Memory B cell (primary cell): Measurements from ENCODE around the gene HAUS6.
A peak's percentile ranks its signal among the peaks of the same experiment; 100 is the strongest.
"Not testable (repeated sequence)": the region's sequence is repeated elsewhere in the genome, so short reads cannot be mapped to it uniquely, and the experiment has no call there.

ENCODE experiments used
- ATAC-seq: fragments of 150-1000 bp; cut with Tn5 transposase; 2 replicates; pipeline ENCODE4 v1.10.0; 2021; ENCODE audit warnings: low read depth, mild to moderate bottlenecking, moderate library complexity
- DNase-seq, 2 donors: peaks; one replicate each; pipeline ENCODE4 v3.0.0; 2022; ENCODE audit warnings: low spot score in 2 of 2
- H3K27ac Mint-ChIP-seq: one replicate; pipeline ENCODE4 v1.8.0; 2022; ENCODE audit warnings: mild to moderate bottlenecking, moderate library complexity, mixed read lengths
- H3K27me3 Mint-ChIP-seq: one replicate; pipeline ENCODE4 v1.8.0; 2022; ENCODE audit warnings: mixed read lengths
- H3K36me3 Mint-ChIP-seq: one replicate; pipeline ENCODE4 v1.8.0; 2022; ENCODE audit warnings: mild to moderate bottlenecking, mixed read lengths
- H3K4me1 Mint-ChIP-seq: one replicate; pipeline ENCODE4 v1.8.0; 2022; ENCODE audit warnings: mixed read lengths
- H3K4me3 Mint-ChIP-seq: one replicate; pipeline ENCODE4 v1.8.0; 2022; ENCODE audit warnings: mild to moderate bottlenecking, moderate library complexity, mixed read lengths
- H3K9me3 Mint-ChIP-seq: one replicate; pipeline ENCODE4 v1.8.0; 2022; ENCODE audit warnings: mixed read lengths

HAUS6 gene

DNA sequence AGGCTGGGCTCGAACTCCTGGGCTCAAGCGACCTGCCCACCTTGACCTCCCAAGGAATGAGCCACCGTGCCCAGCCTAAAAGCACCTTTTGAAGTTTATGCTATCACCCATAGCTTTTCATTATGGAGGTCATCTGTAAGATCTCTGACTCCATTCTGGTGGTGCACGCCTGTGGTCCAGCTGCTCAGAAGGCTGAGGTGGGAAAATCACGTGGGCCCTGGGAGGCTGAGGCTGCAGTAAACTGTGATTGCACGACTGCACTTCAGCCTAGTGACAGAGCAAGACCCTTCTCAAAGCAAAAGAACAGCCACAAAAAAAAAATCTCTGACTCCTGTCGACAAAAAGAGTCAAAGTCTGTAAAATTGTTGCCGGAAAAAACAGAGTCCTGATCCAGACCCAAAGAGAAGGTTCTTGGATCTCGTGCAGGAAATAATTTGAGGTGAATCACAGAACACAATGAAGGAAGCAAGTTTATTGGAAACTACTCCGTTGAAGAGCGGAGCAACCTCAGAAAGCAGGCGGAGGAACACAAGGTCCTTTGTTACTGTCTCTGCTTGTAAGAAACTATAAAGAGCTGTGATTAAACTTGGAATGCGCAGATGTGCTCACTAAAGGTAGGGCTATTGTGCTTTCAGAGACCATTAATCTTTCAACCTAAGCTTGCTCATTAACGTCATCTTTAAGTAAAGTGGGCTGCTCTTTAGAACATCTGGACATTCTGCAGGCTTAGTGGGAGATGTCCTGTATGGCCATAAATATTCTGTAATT is 2.0 kb upstream of the HAUS6 start:
- ATAC-seq (no peak), DNase-seq (no peak)
- Mint-ChIP-seq H3K27me3 (no peaks in the 10 kb centered on the region), H3K36me3 (peaks cover 2% of the 10 kb centered on the region), H3K9me3 (no peaks in the 10 kb centered on the region), H3K4me1 (peaks cover 8% of the 10 kb centered on the region), H3K4me3 (no peak overlapping the region), H3K27ac (no peak overlapping the region)

GRCh38 chr9:19102181-19102630 is 498 bp downstream of the HAUS6 start:
- Mint-ChIP-seq H3K9me3 (no peaks in the 10 kb centered on the region), H3K36me3 (peaks cover 7% of the 10 kb centered on the region), H3K27ac (peak overlapping the region; percentile 76), H3K27me3 (no peaks in the 10 kb centered on the region), H3K4me1 (peaks cover 11% of the 10 kb centered on the region), H3K4me3 (peak overlapping the region; percentile 94)
- peak; percentile 6 for ATAC-seq
- DNase-seq = peak in 1 of 2 donors; percentile 4

GRCh38 chr9:19101203-19101602 is 1.5 kb downstream of the HAUS6 start:
- Mint-ChIP-seq H3K4me1 (peaks cover 11% of the 10 kb centered on the region), H3K27ac (no peak overlapping the region), H3K9me3 (no peaks in the 10 kb centered on the region), H3K36me3 (peaks cover 7% of the 10 kb centered on the region), H3K27me3 (no peaks in the 10 kb centered on the region), H3K4me3 (peak overlapping the region; percentile 43)
- ATAC-seq (no peak), DNase-seq (no peak)

DNA sequence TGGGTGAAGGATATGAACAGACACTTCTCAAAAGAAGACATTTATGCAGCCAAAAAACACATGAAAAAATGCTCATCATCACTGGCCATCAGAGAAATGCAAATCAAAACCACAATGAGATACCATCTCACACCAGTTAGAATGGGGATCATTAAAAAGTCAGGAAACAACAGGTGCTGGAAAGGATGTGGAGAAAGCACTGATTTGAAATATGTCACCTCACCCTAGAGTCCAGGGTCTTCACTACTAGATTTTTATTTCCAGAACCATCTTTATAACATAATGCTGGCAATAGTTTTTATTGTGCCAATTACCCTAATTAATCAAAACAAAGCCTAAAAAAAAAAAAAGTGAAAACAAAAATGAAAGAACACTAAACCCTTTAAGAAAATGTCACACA is 5.3 kb downstream of the HAUS6 start:
- H3K27ac Mint-ChIP-seq, H3K4me3 Mint-ChIP-seq, DNase-seq, H3K9me3 Mint-ChIP-seq, H3K27me3 Mint-ChIP-seq, ATAC-seq: not testable (repeated sequence)
- peaks cover 10% of the 10 kb centered on the region for H3K36me3 Mint-ChIP-seq
- H3K4me1 Mint-ChIP-seq = peaks cover 11% of the 10 kb centered on the region

GRCh38 chr9:19087106-19088000 is 15.4 kb downstream of the HAUS6 start:
- H3K36me3 Mint-ChIP-seq = peaks cover 4% of the 10 kb centered on the region
- no peak overlapping the region for H3K4me3 Mint-ChIP-seq
- no peak for DNase-seq
- ATAC-seq = no peak
- no peaks in the 10 kb centered on the region for H3K9me3 Mint-ChIP-seq
- no peaks in the 10 kb centered on the region for H3K27me3 Mint-ChIP-seq
- H3K27ac Mint-ChIP-seq = no peak overlapping the region
- H3K4me1 Mint-ChIP-seq = no peaks in the 10 kb centered on the region

GRCh38 chr9:19085295-19085694 is 17.4 kb downstream of the HAUS6 start:
- H3K27ac Mint-ChIP-seq = no peak overlapping the region
- no peaks in the 10 kb centered on the region for H3K4me1 Mint-ChIP-seq
- no peak overlapping the region for H3K4me3 Mint-ChIP-seq
- peak in 1 of 2 donors; percentile 20 for DNase-seq
- H3K9me3 Mint-ChIP-seq = no peaks in the 10 kb centered on the region
- peaks cover 8% of the 10 kb centered on the region for H3K36me3 Mint-ChIP-seq
- peak; percentile 53 for ATAC-seq
- no peaks in the 10 kb centered on the region for H3K27me3 Mint-ChIP-seq

GRCh38 chr9:19074836-19075235 is 27.9 kb downstream of the HAUS6 start:
- Mint-ChIP-seq H3K36me3 (peaks cover 35% of the 10 kb centered on the region), H3K27me3 (no peaks in the 10 kb centered on the region), H3K4me3 (no peak overlapping the region), H3K27ac (no peak overlapping the region), H3K4me1 (peaks cover 2% of the 10 kb centered on the region), H3K9me3 (no peaks in the 10 kb centered on the region)
- ATAC-seq (no peak), DNase-seq (no peak)

- H3K36me3 Mint-ChIP-seq = peaks cover 35% of the 10 kb centered on the region
- no peak overlapping the region for H3K27ac Mint-ChIP-seq
- H3K4me3 Mint-ChIP-seq = no peak overlapping the region
- no peaks in the 10 kb centered on the region for H3K27me3 Mint-ChIP-seq
- H3K4me1 Mint-ChIP-seq = peaks cover 2% of the 10 kb centered on the region
- DNase-seq (no peak), ATAC-seq (no peak)
- H3K9me3 Mint-ChIP-seq = no peaks in the 10 kb centered on the region
Measured at GRCh38 chr9:19074229-19074628, 28.5 kb downstream of the HAUS6 start.

GRCh38 chr9:19057033-19057432 is 45.7 kb downstream of the HAUS6 start:
- DNase-seq (no peak), ATAC-seq (no peak)
- Mint-ChIP-seq H3K27ac (no peak overlapping the region), H3K36me3 (peaks cover 21% of the 10 kb centered on the region), H3K27me3 (no peaks in the 10 kb centered on the region), H3K4me1 (no peaks in the 10 kb centered on the region), H3K4me3 (no peak overlapping the region), H3K9me3 (no peaks in the 10 kb centered on the region)

GRCh38 chr9:19050637-19051591 is 51.8 kb downstream of the HAUS6 start:
- H3K27ac Mint-ChIP-seq = peak overlapping the region; percentile 94
- no peak for DNase-seq

DNA sequence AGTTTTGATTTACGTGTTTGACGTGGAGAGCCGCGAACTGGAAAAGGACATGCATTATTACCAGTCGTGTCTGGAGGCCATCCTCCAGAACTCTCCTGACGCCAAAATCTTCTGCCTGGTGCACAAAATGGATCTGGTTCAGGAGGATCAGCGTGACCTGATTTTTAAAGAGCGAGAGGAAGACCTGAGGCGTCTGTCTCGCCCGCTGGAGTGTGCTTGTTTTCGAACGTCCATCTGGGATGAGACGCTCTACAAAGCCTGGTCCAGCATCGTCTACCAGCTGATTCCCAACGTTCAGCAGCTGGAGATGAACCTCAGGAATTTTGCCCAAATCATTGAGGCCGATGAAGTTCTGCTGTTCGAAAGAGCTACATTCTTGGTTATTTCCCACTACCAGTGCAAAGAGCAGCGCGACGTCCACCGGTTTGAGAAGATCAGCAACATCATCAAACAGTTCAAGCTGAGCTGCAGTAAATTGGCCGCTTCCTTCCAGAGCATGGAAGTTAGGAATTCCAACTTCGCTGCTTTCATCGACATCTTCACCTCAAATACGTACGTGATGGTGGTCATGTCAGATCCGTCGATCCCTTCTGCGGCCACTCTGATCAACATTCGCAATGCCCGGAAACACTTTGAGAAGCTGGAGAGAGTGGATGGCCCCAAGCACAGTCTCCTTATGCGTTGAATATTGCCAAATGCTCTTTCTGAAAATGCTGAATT is 52.6 kb downstream of the HAUS6 start:
- no peak for DNase-seq
- peaks cover 15% of the 10 kb centered on the region for H3K4me1 Mint-ChIP-seq
- peak overlapping the region; percentile 94 for H3K27ac Mint-ChIP-seq
- no peaks in the 10 kb centered on the region for H3K9me3 Mint-ChIP-seq
- no peak for ATAC-seq
- peaks cover 3% of the 10 kb centered on the region for H3K36me3 Mint-ChIP-seq
- H3K27me3 Mint-ChIP-seq = no peaks in the 10 kb centered on the region
- peak overlapping the region; percentile 92 for H3K4me3 Mint-ChIP-seq

More at GRCh38 chr9:19050637-19051591, 51.8 kb downstream of the HAUS6 start:
- H3K4me1 Mint-ChIP-seq = peaks cover 15% of the 10 kb centered on the region
- no peak for ATAC-seq
- H3K9me3 Mint-ChIP-seq = no peaks in the 10 kb centered on the region
- peak overlapping the region; percentile 92 for H3K4me3 Mint-ChIP-seq
- H3K27me3 Mint-ChIP-seq = no peaks in the 10 kb centered on the region
- peaks cover 5% of the 10 kb centered on the region for H3K36me3 Mint-ChIP-seq

DNA sequence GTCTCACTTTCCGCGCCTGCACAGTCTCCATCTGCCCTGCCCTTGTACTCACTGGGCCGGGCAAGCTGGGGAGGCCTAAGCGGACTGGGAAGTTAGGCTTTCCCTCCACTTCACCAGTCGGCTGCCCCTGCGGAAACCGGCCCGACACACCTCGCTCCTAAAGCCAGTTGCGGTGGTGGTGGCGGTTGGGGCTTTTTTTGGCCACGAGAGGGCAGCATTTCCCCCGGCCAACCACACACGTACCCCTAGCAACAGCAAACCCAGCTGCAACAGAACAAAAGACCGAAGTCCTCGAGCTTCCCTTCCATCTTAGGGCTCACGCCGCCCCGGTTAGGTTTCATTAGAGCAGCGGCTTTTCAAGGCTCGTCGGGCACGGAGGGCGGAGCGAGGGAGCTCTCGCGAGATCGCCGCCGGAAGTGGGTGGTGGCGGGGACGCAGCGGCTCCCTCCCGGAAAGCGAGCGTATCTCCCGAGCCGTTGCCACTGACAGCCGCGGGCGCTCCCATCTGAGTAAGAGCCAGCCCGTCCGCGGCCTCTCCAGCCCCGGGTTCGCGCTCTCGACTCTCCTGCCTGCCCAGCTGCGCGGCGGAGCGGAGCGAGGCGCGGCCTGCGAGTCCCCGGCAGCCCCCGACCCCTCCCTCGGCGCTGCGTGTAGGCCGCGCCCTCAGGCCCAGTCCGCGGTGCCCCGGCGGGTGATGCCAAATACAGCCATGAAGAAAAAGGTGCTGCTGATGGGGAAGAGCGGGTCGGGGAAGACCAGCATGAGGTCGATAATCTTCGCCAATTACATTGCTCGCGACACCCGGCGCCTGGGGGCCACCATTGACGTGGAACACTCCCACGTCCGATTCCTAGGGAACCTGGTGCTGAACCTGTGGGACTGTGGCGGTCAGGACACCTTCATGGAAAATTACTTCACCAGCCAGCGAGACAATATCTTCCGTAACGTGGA is 53.5 kb downstream of the HAUS6 start, which contains the start of gene RRAGA:
RRAGA (plus strand) TSS at position 462 of the 951 bp plus-strand sequence; CDS start at position 695, 233 bp downstream.
- no peaks in the 10 kb centered on the region for H3K9me3 Mint-ChIP-seq
- H3K4me1 Mint-ChIP-seq = peaks cover 15% of the 10 kb centered on the region
- H3K27me3 Mint-ChIP-seq = no peaks in the 10 kb centered on the region

More for the DNA sequence above, 53.5 kb downstream of the HAUS6 start, which contains the start of gene RRAGA:
- ATAC-seq (peak; percentile 88), DNase-seq (peak; percentile 96 to 97)
- peak within 1 kb of the TSS; percentile 94 for H3K27ac Mint-ChIP-seq
- H3K36me3 Mint-ChIP-seq = peaks cover 3% of the 10 kb centered on the region
- peak within 1 kb of the TSS; percentile 92 for H3K4me3 Mint-ChIP-seq
